Measurements from ENCODE around the gene FDX2. TPM values are rescaled to one million over a fixed set of nuclear protein-coding genes. Genes with fewer than 3 reads are reported as not detected.

Gene FDX2
- total and polyA plus RNA-seq, 2 of the 13 experiments (the other 11 are each of a cell fraction or from before 2014, with no cell fraction given): 21.0 to 24.7 TPM

GRCh38 chr19:10332158-10332964, 16.5 kb upstream of the FDX2 start (continued):
- TF ChIP-seq ZSCAN9 (CRISPR knock-in tag; IDR thresholded peaks at IDR 0.05; ENCODE audit: borderline replicate concordance) (no peak), ATF3 (CRISPR knock-in tag; IDR thresholded peaks at IDR 0.05) (no peak), CTCF (CRISPR knock-in tag; IDR thresholded peaks at IDR 0.05) (peak; percentile 12; the same call in 1 of the 2 replicates), ZNF775 (CRISPR knock-in tag; IDR thresholded peaks at IDR 0.05; ENCODE audit: borderline replicate concordance) (no peak), SUZ12 (IDR thresholded peaks at IDR 0.05; ENCODE audit: low read depth, low read length) (no peak), CEBPG (CRISPR knock-in tag; IDR thresholded peaks at IDR 0.05) (0 out of 2 replicates have a peak, but pooled peaks have one; percentile 13), SP2 (CRISPR knock-in tag; IDR thresholded peaks at IDR 0.05) (no peak), THAP11 (CRISPR knock-in tag; IDR thresholded peaks at IDR 0.05) (peak; percentile 24; the same call in 1 of the 2 replicates), TGIF2 (CRISPR knock-in tag; IDR thresholded peaks at IDR 0.05) (no peak; the same call in 1 of the 2 replicates), ZNF468 (CRISPR knock-in tag; IDR thresholded peaks at IDR 0.05) (0 out of 2 replicates have a peak, but pooled peaks have one; percentile 46), ZC3H13 (CRISPR knock-in tag; IDR thresholded peaks at IDR 0.05) (no peak), NBN (conservative IDR thresholded peaks at IDR 0.05) (no peak), NFYB (CRISPR knock-in tag; IDR thresholded peaks at IDR 0.05) (no peak), ZNF792 (CRISPR knock-in tag; IDR thresholded peaks at IDR 0.05) (no peak), RARA (CRISPR knock-in tag; IDR thresholded peaks at IDR 0.05) (no peak), TRAFD1 (CRISPR knock-in tag; IDR thresholded peaks at IDR 0.05; ENCODE audit: borderline replicate concordance) (no peak), ZBTB42 (CRISPR knock-in tag; IDR thresholded peaks at IDR 0.05) (no peak), ZNF335 (CRISPR knock-in tag; IDR thresholded peaks at IDR 0.05) (no peak), HNRNPLL (IDR thresholded peaks at IDR 0.05; ENCODE audit: low read depth, low read length, poor library complexity, severe bottlenecking) (no peak), ZNF615 (CRISPR knock-in tag; IDR thresholded peaks at IDR 0.05; ENCODE audit: borderline replicate concordance) (no peak; the same call in 1 of the 2 replicates), SMAD3 (CRISPR knock-in tag; IDR thresholded peaks at IDR 0.05) (no peak)
- TF ChIP-seq, protein P1, sequence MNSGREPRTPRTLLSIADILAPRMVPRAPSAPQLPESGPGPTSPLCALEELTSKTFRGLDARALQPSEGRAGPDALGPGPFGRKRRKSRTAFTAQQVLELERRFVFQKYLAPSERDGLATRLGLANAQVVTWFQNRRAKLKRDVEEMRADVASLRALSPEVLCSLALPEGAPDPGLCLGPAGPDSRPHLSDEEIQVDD (CRISPR knock-in tag; IDR thresholded peaks at IDR 0.05; ENCODE audit: borderline replicate concordance): no peak
- TF ChIP-seq, protein P2, sequence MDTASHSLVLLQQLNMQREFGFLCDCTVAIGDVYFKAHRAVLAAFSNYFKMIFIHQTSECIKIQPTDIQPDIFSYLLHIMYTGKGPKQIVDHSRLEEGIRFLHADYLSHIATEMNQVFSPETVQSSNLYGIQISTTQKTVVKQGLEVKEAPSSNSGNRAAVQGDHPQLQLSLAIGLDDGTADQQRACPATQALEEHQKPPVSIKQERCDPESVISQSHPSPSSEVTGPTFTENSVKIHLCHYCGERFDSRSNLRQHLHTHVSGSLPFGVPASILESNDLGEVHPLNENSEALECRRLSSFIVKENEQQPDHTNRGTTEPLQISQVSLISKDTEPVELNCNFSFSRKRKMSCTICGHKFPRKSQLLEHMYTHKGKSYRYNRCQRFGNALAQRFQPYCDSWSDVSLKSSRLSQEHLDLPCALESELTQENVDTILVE (CRISPR knock-in tag; IDR thresholded peaks at IDR 0.05): 0 out of 2 replicates have a peak, but pooled peaks have one; percentile 10
- TF ChIP-seq, protein P3, sequence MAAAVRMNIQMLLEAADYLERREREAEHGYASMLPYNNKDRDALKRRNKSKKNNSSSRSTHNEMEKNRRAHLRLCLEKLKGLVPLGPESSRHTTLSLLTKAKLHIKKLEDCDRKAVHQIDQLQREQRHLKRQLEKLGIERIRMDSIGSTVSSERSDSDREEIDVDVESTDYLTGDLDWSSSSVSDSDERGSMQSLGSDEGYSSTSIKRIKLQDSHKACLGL (CRISPR knock-in tag; IDR thresholded peaks at IDR 0.05): no peak; the same call in 1 of the 2 replicates
- TF ChIP-seq, protein P4, sequence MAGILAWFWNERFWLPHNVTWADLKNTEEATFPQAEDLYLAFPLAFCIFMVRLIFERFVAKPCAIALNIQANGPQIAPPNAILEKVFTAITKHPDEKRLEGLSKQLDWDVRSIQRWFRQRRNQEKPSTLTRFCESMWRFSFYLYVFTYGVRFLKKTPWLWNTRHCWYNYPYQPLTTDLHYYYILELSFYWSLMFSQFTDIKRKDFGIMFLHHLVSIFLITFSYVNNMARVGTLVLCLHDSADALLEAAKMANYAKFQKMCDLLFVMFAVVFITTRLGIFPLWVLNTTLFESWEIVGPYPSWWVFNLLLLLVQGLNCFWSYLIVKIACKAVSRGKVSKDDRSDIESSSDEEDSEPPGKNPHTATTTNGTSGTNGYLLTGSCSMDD (CRISPR knock-in tag; IDR thresholded peaks at IDR 0.05): no peak
